Ishikawa (cell line): ENCODE results near the gene PRKN.

Source experiments
- CEBPB ChIP-seq: IDR thresholded peaks from 2 replicates; pipeline ENCODE4 v1.6.1; 2012
- CREB1 ChIP-seq: IDR thresholded peaks from 2 replicates; pipeline ENCODE4 v1.6.1; 2012; ENCODE audit warnings: low read depth
- EGR1 ChIP-seq: IDR thresholded peaks from 2 replicates; pipeline ENCODE4 v1.6.1; 2012
- EP300 ChIP-seq: IDR thresholded peaks from 2 replicates; pipeline ENCODE4 v1.6.1; 2012; ENCODE audit warnings: borderline replicate concordance
- FOXM1 ChIP-seq: IDR thresholded peaks from 2 replicates; pipeline ENCODE4 v1.6.1; 2012; ENCODE audit warnings: low read depth, borderline replicate concordance
- NFIC ChIP-seq: IDR thresholded peaks from 2 replicates; pipeline ENCODE4 v1.6.1; 2012
- RAD21 ChIP-seq: IDR thresholded peaks from 2 replicates; pipeline ENCODE4 v1.6.1; 2012; ENCODE audit warnings: low read depth
- TAF1 ChIP-seq: IDR thresholded peaks from 2 replicates; pipeline ENCODE4 v1.6.1; 2012; ENCODE audit warnings: low read depth, mild to moderate bottlenecking
- TCF12 ChIP-seq: IDR thresholded peaks from 2 replicates; pipeline ENCODE4 v1.6.1; 2012; ENCODE audit warnings: low read depth
- TEAD4 ChIP-seq: IDR thresholded peaks from 2 replicates; pipeline ENCODE4 v1.6.1; 2012
- YY1 ChIP-seq: IDR thresholded peaks from 2 replicates; pipeline ENCODE4 v1.6.1; 2012; ENCODE audit warnings: low read depth
- ZBTB7A ChIP-seq: IDR thresholded peaks from 2 replicates; pipeline ENCODE4 v1.6.1; 2012; ENCODE audit warnings: low read depth
- TF ChIP-seq, protein P1 (sequence below): IDR thresholded peaks from 2 replicates; pipeline ENCODE4 v1.6.1; 2012
- TF ChIP-seq, protein P2 (sequence below): IDR thresholded peaks from 2 replicates; pipeline ENCODE4 v1.6.1; 2012; ENCODE audit warnings: low read depth, mild to moderate bottlenecking
- TF ChIP-seq, protein P3 (sequence below): IDR thresholded peaks from 2 replicates; pipeline ENCODE4 v1.6.1; 2012

PRKN gene

DNA sequence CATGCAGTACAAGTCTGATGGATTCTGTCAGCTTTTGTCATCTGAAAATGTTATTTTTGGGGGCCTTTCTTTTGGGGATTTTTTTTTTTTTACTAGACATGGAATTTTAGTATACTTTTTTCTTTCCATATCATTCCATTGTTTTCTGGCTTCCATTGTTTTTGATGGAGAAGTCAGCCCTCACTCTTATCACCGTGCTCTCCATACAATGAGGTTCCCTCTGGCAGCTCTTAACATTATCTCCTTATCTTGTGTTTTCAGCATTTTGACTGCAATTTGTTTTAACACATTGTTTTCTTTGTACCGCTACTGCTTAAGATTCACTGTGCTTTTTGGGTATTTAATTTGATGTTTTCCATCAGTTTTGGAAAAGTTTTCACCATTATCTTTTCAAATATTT is 1262.2 kb downstream of the PRKN start:
- TF ChIP-seq FOXM1 (no peak), CEBPB (no peak), NFIC (no peak), EGR1 (no peak), TCF12 (no peak), TAF1 (no peak)
- TF ChIP-seq, protein P1, sequence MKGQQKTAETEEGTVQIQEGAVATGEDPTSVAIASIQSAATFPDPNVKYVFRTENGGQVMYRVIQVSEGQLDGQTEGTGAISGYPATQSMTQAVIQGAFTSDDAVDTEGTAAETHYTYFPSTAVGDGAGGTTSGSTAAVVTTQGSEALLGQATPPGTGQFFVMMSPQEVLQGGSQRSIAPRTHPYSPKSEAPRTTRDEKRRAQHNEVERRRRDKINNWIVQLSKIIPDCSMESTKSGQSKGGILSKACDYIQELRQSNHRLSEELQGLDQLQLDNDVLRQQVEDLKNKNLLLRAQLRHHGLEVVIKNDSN = no peak

DNA sequence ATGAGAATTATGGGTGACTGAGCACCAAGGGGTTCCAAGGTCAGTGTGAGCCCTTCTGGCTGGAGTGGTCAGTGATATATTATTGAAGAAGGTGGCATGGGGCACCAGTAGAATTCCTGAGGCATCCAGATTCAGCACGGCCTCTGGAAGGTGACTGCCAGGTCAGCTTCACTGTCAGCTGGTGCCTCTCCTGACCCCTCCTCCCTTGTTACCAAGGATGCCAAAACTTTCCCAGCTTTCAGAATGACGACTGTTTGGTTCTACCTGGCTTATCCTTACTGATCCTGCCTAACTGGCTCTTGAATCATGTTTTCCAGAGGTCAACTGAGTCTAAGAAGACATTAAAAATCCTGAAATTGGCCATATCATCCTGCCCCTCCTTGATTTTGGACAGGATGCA is 1264.5 kb downstream of the PRKN start:
- TF ChIP-seq, protein P1 = no peak
- TF ChIP-seq RAD21 = no peak
- TF ChIP-seq, protein P2, sequence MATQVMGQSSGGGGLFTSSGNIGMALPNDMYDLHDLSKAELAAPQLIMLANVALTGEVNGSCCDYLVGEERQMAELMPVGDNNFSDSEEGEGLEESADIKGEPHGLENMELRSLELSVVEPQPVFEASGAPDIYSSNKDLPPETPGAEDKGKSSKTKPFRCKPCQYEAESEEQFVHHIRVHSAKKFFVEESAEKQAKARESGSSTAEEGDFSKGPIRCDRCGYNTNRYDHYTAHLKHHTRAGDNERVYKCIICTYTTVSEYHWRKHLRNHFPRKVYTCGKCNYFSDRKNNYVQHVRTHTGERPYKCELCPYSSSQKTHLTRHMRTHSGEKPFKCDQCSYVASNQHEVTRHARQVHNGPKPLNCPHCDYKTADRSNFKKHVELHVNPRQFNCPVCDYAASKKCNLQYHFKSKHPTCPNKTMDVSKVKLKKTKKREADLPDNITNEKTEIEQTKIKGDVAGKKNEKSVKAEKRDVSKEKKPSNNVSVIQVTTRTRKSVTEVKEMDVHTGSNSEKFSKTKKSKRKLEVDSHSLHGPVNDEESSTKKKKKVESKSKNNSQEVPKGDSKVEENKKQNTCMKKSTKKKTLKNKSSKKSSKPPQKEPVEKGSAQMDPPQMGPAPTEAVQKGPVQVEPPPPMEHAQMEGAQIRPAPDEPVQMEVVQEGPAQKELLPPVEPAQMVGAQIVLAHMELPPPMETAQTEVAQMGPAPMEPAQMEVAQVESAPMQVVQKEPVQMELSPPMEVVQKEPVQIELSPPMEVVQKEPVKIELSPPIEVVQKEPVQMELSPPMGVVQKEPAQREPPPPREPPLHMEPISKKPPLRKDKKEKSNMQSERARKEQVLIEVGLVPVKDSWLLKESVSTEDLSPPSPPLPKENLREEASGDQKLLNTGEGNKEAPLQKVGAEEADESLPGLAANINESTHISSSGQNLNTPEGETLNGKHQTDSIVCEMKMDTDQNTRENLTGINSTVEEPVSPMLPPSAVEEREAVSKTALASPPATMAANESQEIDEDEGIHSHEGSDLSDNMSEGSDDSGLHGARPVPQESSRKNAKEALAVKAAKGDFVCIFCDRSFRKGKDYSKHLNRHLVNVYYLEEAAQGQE = no peak
- no peak for TF ChIP-seq TCF12
- TF ChIP-seq YY1 = no peak
- TF ChIP-seq, protein P3, sequence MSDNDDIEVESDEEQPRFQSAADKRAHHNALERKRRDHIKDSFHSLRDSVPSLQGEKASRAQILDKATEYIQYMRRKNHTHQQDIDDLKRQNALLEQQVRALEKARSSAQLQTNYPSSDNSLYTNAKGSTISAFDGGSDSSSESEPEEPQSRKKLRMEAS = no peak
- TF ChIP-seq EP300 = no peak
- no peak for TF ChIP-seq FOXM1
- no peak for TF ChIP-seq CEBPB
- TF ChIP-seq CREB1 = no peak
- no peak for TF ChIP-seq EGR1
- no peak for TF ChIP-seq TEAD4
- no peak for TF ChIP-seq ZBTB7A
- no peak for TF ChIP-seq TAF1
- TF ChIP-seq NFIC = no peak

DNA sequence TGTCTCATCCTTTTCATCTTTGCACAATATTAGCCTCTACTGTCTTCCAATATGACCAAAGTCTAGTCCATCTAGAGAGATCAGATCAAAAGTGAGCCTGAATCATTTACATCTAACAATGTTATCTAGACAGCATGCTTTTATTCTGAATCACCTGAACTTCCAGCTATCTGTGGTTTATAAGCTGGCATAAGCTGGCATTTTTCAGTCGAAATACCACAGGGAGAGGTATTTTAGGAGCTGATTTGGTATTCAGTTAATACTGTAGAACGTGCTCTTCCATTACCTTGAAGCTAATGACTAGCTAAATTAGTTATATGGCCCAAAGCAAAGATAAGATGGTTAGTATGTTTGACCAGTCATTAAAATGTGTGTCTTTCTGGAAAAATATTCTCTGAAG is 1265.4 kb downstream of the PRKN start:
- TF ChIP-seq RAD21 = no peak
- TF ChIP-seq FOXM1 = no peak
- no peak for TF ChIP-seq TEAD4
- TF ChIP-seq TAF1 = no peak
- TF ChIP-seq CREB1 = no peak
- TF ChIP-seq NFIC = no peak
- TF ChIP-seq TCF12 = no peak
- TF ChIP-seq CEBPB = no peak
- TF ChIP-seq, protein P1 = no peak
- TF ChIP-seq, protein P3 = no peak
- no peak for TF ChIP-seq EGR1
- TF ChIP-seq, protein P2 = no peak
- no peak for TF ChIP-seq EP300
- TF ChIP-seq YY1 = no peak
- no peak for TF ChIP-seq ZBTB7A

DNA sequence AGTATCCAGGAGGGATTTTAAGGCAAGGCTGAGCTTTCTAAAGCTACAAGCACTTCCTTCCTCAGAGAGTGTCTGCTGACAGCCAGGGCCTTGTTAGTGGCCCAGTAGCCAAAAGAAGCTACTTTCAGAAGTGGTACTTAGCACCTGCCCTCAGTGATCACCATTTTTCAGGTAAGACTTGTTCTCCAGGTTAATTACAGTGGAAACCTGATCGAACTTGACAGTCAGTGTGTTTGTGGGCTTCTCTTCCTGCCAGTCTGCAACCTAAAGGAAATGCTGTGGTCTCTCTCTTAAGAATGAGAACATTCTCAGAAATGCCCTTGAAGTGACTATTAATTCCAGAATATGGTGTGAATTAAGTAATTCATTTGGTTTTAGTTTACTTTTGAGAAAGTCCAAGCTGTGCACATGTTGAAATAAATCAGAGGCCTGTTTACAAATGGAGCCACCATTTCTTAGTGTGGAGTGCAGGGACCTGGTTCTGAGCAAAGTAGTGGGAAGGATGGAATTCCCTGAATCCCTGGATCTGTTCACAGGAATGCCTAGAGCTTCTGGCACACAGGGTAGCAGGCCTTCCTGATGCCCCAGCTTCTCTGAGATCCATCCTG is 1268.5 kb downstream of the PRKN start:
- no peak for TF ChIP-seq YY1

DNA sequence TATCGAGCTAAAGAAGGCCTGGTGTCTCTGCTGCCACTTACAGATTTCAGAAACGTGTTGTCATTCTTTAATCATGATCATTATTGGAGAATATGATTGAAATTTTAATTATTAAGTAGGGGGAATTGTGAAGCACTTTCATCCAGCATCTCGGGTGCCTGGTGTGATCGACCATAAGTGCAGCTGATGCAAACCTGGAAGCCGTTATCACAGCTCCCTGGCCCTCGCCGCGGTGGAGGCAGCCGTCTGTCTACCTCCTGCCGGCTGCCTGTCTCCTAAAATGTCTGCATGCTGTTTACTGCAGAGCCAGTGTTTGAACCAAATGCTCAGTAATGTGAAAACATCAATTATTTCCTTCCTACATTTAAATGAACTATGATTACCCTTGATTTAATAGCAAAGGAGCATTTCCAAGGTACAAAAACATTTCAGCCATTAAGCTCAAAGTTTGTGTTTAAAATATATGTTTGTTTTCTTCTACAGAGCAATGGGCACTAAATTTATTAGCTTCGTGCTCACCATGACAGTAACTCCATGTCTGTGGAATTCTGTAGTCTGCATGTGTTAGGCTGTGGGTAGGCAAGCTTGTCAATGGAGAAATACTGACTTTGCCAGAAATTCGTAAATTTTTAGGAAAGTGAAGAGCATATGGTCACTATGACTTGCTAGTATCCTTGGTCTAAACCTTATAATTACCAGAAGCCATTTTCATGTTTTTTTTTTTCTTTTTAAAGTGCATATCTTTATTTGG is 1269.2 kb downstream of the PRKN start:
- TF ChIP-seq, protein P3 = no peak
- TF ChIP-seq CEBPB (no peak), TCF12 (no peak), RAD21 (no peak), NFIC (no peak), EP300 (no peak), FOXM1 (no peak), TAF1 (no peak), CREB1 (no peak), TEAD4 (no peak), ZBTB7A (no peak), YY1 (no peak), EGR1 (no peak)
- TF ChIP-seq, protein P1 = no peak
- TF ChIP-seq, protein P2 = no peak
